Dermis blood vessel endothelial cell (primary cell): ENCODE results near the gene DHODH. TPM values are rescaled to one million over a fixed set of nuclear protein-coding genes. Genes with fewer than 3 reads are reported as not detected.
"Not testable (repeated sequence)": the region's sequence is repeated elsewhere in the genome, so short reads cannot be mapped to it uniquely, and the experiment has no call there.

Experiments used
- DNase-seq: peaks from one replicate; pipeline ENCODE4 v3.0.0; 2010
- total RNA-seq: library from RNA; depleted of rRNA; stranded (reverse); fragments of >200 nt; gene quantifications from 2 replicates; pipeline ENCODE4 v1.2.3, GENCODE V29; 2014

DHODH gene
- total RNA-seq: 3.4 and 4.6 TPM in 2 replicates

DNA sequence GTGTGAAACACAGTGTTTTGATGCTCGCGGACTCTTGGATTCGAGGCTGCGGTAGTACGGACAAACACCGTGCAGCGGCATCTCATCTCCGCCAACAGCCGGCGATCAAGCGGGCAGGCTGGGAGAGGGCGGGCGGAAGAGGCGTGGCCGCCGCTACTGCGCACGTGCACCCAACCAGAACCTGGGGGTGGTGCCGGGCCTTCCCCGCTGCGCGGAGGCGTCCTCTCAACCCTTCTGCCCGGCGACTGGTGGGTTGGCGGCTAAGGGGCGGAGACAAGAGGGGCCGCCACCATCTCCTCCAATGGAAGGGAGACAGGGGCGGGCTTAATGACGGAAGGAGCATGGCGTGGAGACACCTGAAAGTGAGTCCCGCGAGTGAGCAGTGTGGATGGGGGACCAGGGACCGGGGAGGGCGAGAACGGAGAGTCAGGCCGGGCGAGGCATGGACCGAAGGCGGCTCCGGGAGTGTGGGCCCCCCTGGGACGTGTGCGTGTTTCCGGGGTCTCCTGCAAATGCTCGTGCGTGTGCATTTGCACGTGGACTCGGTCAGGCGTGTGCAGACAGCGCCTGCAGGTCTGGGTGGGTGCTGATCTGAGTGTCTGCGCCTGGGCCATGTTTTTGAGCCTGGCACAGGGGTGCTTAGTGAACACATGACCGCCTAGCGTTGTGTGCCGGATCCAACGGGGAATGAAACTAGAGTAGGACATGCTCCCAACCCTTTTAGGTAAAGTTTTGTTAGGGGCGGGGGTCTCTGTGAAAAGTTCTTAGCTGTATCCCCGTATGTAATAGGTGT lies at the start of gene DHODH:
Gene DHODH, plus strand, starts transcription at position 321 of the 793 bp plus-strand sequence. Its CDS starts 21 bp downstream, at position 342.
- DNase-seq: peak; percentile 99

DNA sequence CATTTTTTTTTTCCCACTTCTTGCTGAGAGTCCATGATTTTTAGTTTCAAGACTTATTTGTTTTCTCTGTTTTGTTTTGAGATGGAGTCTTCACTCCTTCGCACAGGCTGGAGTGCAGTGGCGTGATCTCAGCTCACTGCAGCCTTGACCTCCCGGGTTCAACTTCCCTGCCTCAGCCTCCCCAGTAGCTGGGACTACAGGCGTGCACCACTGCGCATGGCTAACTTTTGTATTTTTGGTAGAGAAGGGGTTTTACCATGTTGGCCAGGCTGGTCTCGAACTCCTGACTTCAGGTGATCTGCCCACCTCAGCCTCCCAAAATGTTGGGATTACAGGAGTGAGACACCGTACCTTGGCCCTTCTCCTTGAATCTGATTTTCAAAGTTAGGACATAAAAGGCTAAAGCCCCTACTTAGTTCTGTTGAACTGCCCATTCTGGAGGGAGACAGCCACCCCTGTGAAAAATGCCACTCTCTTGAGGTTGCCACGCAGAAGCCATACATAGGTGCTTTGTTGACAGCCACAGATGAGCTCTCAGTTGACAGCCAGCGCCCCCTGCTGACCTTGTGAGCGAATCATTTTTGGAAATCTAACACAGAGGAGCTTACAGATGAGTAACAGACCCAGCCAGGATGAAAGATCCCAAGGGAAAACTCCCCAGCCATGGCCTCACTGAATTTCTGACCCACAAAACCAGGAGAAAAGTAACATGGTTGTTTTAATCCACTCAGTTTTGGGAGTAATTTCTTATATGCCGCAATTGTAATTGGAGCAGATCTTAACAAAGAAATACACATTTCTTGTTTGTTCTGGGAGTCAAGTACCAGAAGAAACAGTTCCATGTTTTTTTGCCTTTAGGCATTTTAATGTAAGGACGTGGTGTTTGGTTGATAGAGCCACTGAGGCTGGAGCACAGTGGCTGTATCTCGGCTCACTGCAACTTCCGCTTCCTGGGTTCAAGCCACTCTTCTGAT lies 47.2 kb upstream of the DHODH start:
- DNase-seq: peak; percentile 95

DNA sequence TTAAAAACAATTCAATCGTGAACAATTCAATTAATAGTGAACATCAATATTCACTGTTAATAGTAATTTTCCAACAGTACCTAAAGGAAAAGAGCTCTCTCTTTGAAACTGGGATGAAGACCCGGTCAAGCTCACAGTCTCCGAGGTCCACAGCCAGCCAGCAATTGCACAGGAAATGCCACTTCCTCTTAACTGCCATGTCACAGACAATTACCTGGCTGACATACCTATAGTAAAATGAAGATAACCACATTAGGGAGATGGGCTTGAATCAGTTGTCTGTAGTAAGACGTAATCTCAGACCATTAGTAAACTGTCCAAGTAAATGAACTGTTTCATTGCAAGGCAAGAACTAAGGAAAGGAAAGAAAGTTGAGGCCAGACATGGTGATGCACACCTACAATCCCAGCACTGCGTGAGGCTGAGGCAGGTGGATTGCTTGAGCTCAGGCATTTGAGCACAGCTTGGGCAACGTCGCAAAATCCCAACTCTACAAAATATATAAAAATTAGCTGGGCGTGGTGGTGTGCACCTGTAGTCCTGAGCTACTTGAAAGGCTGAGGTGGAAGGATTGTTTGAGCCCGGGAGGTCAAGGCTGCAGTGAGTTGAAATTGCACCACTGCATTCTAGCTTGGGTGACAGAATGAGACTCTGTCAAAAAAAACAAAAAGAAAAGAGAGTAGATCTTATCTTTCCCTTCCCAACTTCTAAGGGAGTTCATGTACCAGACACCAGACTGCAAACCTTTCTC lies 45.2 kb upstream of the DHODH start:
- DNase-seq: no peak

DNA sequence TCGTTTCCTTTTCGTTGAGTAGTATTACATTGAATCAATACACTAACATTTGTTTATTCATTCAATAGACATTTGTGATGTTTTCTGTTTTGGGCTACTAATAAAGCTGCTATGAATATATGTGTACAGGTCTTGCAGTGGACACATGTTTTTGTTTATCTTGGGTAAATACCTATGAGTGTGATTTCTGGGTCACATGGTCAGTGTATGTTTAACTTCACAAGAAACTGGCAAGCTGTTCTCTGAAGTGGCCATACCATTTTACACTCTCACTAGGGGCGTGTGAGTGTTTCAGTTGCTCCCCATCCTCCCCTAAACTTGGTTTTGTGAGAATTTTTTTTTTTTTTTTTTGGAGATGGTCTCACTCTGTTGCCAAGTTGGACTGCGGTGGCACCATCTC lies 43.3 kb upstream of the DHODH start:
- no peak for DNase-seq

DNA sequence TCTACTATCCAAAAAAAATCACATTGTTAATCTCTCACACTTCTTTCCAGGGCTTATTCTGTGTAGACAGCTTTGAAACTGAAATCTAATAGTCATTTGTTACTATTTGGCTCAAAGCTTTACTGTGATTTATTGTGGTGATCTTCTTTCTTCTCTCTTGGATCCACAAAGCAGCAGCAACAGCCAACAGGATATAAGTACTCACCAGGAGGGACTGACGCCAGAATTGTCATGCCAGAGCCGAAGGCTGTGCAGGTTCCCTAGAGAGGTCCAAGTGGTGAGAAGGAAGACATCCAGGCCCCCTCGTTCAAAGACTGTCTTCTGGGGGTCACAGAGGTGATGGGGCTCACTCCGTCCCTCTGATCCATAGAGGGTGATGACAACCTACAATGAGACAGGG lies 41.6 kb upstream of the DHODH start:
- no peak for DNase-seq

DNA sequence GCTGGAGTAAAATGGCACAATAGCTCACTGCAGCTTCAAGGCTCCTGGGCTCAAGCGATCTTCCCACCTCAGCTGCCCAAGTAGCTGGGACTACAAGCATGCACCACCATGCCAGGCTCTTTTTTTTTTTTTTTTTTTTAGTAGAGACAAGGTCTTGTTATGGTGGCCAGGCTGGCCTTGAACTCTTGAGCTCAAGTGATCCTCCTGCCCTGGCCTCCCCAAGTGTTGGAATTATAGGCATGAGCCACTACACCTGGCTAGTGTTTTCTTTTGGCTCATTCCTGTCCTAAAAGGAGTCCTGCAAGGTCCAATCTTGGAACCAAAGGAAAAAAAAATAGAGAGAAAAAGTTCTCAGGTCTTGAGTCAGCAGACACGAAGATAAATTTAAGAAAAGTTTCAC lies 39.2 kb upstream of the DHODH start:
- no peak for DNase-seq

DNA sequence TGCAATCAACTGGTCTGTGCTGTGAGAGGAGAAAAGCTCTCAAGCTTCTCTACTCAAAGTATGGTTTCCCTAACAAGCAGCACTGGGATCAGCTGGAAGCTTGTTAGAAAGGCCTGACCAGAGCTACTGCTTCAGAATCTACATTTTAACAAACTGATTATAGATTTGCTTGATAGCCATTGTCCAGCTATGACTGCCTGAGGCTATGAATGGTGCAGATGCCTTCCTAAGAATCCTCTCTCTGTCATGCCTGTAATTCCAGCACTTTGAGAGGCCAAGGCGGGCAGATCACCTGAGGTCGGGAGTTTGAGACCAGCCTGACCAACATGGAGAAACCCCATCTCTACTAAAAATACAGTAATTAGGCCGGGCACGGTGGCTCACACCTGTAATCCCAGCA lies 37.0 kb upstream of the DHODH start:
- DNase-seq: no peak

DNA sequence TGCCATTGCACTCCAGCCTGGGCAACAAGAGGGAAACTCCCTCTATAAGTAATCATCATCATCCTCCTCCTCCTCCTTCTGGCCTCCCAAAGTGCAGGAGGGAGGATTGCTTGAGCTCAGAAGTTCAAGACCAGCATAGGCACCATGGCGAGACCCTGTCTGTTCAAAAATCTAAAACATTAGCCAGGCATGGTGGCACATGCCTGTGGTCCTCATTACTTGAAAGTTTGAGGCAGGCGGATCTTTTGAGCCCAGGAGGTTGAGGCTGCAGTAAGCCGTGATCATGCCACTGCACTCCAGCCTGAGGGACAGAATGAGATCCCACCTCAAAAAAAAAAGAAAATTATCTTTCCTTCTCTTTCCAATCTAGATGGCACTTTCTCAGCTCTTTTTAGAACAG lies 36.2 kb upstream of the DHODH start:
- DNase-seq: no peak

DNA sequence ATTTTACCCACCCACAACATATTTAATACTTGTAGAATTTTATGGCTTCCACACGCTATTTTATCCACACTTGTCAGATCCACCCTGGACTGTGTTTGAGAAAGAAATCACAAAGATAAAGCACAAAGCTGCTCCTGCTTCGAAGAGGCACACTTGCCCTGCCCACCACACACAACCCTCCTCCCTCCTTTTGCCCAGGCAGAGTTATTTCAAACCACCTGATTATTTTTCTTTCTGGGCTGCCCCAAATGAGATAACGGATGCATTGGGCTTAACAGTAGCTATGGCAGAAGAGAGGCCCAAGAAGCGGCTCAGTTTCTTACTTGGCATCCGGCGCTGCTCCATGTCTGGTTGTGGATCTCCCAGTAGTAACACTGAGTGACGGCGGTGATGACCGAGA lies 35.5 kb upstream of the DHODH start:
- no peak for DNase-seq

DNA sequence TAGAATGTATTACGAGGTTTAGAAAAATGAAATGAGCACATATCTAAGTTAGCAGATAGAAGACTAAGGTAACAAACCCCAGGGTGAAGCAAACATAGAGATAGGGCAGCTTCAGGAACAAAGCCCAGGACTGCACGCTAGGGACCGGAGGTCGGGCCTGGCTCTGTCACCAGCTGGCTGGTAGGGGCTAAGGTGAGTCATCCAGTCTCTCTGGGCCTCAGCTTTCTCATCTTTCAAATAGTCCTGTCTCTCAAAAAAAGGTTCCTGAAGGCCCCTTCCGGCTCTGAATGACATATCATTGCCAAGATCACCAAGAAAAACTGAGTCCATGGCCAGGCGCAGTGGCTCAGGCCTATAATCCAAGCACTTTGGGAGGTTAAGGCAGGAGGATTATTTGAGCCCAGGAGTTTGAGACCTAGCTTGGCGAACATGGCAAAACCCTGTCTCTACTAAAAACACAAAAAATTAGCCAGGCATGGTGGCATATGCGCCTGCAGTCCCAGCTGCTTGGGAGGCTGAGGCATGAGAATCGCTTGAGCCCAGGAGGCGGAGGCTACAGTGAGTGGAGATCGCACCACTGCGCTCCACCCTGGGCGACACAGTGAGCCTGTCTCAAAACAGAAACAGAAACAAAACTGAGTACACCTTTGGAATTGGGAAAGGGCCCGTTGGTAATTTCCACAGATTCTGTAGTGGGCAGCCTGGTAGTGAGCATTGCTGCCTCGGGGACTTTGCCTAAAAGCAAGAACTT lies 34.3 kb upstream of the DHODH start:
- DNase-seq: no peak

DNA sequence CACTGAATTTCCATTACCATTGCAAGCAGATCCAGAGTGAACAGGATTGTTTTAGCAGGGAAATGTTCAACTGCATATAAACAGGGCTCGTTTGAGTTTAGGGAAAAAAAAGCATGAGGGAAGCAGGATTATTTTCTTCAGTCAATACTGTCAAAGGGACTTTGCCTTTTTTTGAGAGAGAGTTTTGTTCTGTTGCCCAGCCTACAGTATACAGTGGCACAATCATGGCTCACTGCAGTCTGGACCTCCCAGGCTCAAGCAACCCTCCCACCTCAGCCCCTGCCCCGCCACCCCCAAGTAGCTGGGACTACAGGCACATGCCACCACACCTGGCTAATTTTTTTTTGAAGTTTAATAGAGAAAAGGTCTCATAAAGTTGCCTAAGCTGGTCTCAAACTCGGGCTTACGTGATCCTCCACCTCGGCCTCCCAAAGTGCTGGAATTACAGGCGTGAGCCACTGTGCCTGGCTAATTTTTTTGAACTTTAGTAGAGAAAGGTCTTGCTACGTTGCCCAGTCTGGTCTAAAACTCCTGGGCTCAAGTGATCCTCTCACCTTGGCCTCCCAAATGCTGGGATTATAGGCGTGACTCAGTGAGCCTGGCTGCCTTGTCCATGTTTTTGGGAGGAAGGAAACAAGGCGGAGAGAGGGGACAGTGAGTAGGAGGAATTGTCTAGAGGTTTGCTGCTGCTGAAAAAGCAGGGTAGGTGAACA lies 23.1 kb upstream of the DHODH start:
- no peak for DNase-seq

DNA sequence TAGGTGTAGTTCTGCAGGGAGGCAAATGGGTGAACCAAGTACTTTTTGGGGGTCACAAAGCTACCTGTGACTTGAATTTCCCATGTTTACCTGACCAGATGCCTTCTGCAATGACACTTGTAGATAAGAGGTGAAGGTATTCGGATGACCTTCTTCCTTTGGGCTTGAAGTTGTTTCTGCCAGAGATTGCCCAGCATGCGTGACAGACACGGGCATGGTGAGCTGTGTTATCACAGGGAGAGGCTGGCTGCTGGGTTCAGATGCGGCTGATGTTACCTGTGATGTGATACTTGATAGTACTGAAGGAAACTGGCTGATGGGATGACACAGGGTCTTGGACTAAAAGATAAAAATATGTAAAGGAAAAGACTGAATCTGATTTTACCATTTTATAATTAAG lies 22.4 kb upstream of the DHODH start:
- no peak for DNase-seq

DNA sequence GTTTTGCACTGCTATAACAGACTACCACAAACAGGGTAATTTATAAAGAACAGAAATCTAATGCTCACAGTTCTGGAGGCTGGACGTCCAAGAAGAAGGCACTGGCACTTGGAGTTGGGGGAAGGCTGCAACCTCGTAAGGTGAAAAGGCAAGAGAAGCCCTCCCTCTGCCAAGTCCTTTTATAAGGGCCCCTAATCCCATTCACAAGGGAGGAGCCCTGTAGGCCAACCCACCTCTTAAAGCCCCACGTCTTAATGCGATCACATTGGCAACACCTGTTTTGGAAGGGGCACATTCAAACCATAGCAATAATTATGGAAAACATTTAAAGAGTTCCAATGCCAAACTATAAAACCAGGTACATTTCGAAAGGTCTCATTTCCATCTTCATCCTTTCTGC lies 13.5 kb upstream of the DHODH start:
- DNase-seq: no peak

DNA sequence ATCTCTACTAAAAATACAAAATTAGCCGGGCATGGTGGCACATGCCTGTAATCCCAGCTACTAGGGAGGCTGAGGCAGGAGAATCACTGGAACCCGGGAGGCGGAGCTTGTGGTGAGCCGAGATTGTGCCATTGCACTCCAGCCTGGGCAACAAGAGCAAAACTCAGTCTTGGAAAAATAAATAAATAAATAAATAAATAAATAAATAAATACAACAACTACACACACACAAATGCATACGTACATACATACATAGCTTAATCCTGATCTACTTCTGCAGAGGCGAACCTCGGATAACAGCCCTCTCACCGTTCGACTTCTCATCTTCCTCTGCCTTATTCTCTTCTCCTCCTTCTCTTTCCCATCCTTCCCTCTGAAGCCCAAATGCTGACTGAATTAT lies 11.0 kb upstream of the DHODH start:
- not testable (repeated sequence) for DNase-seq

DNA sequence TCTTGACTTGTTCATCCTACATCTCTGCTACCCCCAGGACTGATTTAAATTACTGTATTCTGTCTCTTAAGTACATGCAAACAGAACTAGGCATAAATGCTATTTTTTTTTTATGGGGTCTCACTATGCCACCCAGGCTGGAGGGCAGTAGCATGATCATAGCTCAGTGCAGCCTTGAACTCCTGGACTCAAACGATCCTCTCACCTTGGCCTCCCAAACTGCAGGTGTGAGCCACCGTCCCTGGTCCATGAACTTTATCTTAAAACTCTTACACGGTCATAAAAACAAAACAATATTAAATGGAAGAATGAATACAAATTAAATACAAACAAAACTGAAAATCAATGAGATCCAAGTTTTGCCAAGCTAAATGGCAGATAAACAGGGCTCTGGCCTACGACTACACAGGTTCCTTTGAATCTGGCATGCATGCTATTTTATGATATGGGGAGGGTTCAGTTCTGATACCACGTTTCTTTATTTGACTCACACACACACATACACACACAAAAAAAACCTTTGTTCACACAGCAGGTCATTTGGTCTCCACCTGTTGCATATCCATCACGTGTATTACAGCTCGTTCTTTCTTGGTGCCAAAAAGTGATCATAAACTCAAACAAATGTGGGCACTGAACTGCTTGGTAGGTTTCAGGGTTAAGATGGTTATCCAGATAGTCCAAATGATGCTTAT lies 7.2 kb upstream of the DHODH start:
- DNase-seq: no peak

DNA sequence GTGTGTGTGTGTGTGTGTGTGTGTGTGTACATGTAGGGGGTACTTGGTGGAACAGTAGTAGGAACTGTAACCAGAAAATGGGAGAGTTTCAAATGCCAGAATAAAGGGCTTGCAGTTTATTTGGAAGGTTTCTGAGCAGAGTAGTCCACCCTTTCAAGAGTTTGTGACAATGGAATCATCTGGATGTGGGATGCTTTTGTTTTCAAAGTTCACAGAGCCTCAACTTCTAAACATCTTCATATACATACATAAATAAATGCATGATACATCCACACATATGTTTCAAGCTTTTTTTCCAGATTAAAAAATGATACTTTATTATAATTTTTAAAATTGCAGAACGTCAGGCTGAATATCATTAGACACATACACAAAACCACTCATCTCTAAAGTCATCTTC lies 5.9 kb upstream of the DHODH start:
- DNase-seq: no peak

DNA sequence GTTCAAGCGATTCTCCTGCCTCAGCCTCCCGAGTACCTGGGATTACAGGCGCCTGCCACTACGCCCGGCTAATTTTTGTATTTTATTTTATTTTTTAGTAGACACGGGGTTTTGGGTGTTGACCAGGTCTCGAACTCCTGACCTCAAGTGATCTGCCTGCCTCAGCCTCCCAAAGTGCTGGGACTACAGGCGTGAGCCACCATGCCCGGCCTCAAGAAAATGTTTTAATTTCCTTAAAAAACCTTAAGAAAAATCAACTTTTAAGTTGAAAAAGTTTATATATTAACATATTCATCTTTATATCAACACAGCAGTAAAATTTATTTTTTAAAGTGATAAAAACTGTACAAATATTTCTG lies 500 bp upstream of the DHODH start:
- DNase-seq: not testable (repeated sequence)

DNA sequence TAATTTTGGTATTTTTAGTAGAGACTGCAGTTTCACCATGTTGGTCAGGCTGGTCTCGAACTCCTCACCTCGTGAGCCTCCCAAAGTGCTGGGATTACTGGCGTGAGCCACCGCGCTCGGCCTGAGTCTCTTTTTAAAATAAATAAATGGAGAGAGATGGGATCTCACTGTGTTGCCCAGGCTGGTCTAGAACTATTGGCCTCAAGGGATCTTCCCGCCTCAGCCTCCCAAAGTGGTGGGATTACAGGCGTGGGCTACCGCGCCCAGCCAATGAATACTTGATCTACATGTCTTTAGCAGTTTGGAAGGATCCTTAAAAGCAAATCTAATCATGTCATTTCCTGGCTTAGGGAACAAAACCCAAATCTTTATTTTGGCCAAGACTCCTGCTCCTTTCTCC lies 1.2 kb downstream of the DHODH start:
- DNase-seq: no peak

DNA sequence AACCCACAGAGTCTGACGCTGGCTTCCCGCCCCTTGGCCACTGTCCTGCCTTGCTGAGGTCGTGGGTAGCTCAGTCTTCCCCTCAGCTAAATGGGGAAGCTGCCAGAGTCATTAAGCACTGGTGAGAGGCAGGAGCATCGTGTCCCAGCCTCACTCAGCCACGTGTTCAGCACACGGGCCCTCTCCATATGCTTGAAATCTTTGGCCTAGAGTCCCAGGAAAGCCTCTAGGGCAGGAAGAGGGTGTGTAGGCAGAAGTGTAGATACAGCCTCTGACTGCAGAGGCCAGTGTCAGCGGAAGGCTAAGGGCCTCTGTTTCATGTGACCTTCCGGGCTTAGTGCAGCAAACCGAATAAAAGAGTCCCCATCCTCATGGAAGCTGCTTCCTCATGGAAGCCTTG lies 4.1 kb downstream of the DHODH start:
- no peak for DNase-seq

DNA sequence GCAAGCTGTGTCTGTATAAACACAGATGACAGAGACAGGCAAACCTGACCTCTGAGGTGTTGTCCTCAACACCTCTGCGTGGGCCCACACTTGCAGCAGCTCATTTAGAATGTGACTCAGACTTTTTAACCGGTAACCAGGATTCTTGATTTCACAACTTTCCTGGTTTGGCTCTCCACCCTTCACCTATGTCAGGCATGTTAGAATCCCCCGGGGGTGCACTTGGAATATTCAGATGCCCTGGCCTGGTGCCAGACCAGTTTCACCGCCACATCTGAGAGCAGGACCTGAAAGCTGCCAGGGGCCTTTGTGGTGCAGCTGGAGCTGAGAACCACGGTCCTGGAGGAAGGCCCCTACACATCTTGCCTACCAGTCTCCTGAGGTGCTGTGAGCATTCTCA lies 4.8 kb downstream of the DHODH start:
- DNase-seq: no peak
